ENCODE measurements around the gene DDR1.

GRCh38 chr6:30895343-30895742 is 11.0 kb downstream of the DDR1 start:
- TF ChIP-seq CEBPB (IDR thresholded peaks at IDR 0.05) (no peak), FOXM1 (IDR thresholded peaks at IDR 0.05; ENCODE audit: borderline replicate concordance, low read depth) (no peak), EP300 (IDR thresholded peaks at IDR 0.05; ENCODE audit: borderline replicate concordance) (no peak), MAX (IDR thresholded peaks at IDR 0.05) (no peak), RAD21 (IDR thresholded peaks at IDR 0.05; ENCODE audit: low read depth) (no peak), REST (IDR thresholded peaks at IDR 0.05; ENCODE audit: low read depth) (no peak), EGR1 (IDR thresholded peaks at IDR 0.05) (no peak), YY1 (IDR thresholded peaks at IDR 0.05; ENCODE audit: low read depth) (no peak), CREB1 (IDR thresholded peaks at IDR 0.05; ENCODE audit: low read depth) (no peak), NFIC (IDR thresholded peaks at IDR 0.05) (no peak), TAF1 (IDR thresholded peaks at IDR 0.05; ENCODE audit: low read depth) (no peak), TCF12 (IDR thresholded peaks at IDR 0.05; ENCODE audit: low read depth) (no peak)
